H9 (cell line): ENCODE results near the gene PAM. TPM values are rescaled to one million over a fixed set of nuclear protein-coding genes. Genes with fewer than 3 reads are reported as not detected.

Experiments used
- DNase-seq: peaks from one replicate; pipeline ENCODE4 v3.0.0-alpha.2; 2017
- H2AFZ ChIP-seq: one replicate; pipeline ENCODE4 v1.6.1; 2013; ENCODE audit warnings: mild to moderate bottlenecking, low read length, control low read depth, moderate library complexity
- H2AK5ac ChIP-seq: 2 replicates; pipeline ENCODE4 v1.6.1; 2013; ENCODE audit warnings: low read length, control low read depth, mixed read lengths; ENCODE audit not compliant: insufficient read length
- H2BK120ac ChIP-seq: one replicate; pipeline ENCODE4 v1.6.1; 2013; ENCODE audit warnings: low read depth, mild to moderate bottlenecking, low read length, control low read depth, inconsistent platforms; ENCODE audit not compliant: poor library complexity, severe bottlenecking
- H2BK12ac ChIP-seq: 2 replicates; pipeline ENCODE4 v1.6.1; 2013; ENCODE audit warnings: low read length, control low read depth, mixed read lengths, low read depth; ENCODE audit not compliant: insufficient read length
- H2BK15ac ChIP-seq: 2 replicates; pipeline ENCODE4 v1.6.1; 2013; ENCODE audit warnings: low read depth, low read length, control low read depth
- H2BK20ac ChIP-seq: one replicate; pipeline ENCODE4 v1.6.1; 2013; ENCODE audit warnings: low read depth, mild to moderate bottlenecking, low read length, control low read depth, inconsistent platforms; ENCODE audit not compliant: poor library complexity, severe bottlenecking
- H2BK5ac ChIP-seq: 2 replicates; pipeline ENCODE4 v1.6.1; 2013; ENCODE audit warnings: low read length, control low read depth, mixed read lengths; ENCODE audit not compliant: insufficient read length
- H3K14ac ChIP-seq: 2 replicates; pipeline ENCODE4 v1.6.1; 2013; ENCODE audit warnings: low read length, control low read depth; ENCODE audit not compliant: insufficient read depth
- H3K18ac ChIP-seq: 2 replicates; pipeline ENCODE4 v1.6.1; 2013; ENCODE audit warnings: low read depth, mild to moderate bottlenecking, mixed read lengths, low read length, control low read depth; ENCODE audit not compliant: insufficient read length
- H3K23ac ChIP-seq: 2 replicates; pipeline ENCODE4 v1.6.1; 2013; ENCODE audit warnings: low read length, control low read depth, mixed read lengths, low read depth; ENCODE audit not compliant: insufficient read length
- H3K23me2 ChIP-seq: 2 replicates; pipeline ENCODE4 v1.6.1; 2013; ENCODE audit warnings: low read depth, mild to moderate bottlenecking, mixed read lengths, low read length, control low read depth; ENCODE audit not compliant: insufficient read length, poor library complexity, severe bottlenecking
- H3K27ac ChIP-seq: 2 replicates; pipeline ENCODE4 v1.5.1; 2013; ENCODE audit warnings: low read length, control low read depth, mixed read lengths, low read depth; ENCODE audit not compliant: insufficient read length
- H3K27me3 ChIP-seq: 2 replicates; pipeline ENCODE4 v1.6.1; 2013; ENCODE audit warnings: low read length, control low read depth, inconsistent platforms; ENCODE audit not compliant: insufficient read depth
- H3K4ac ChIP-seq: 2 replicates; pipeline ENCODE4 v1.6.1; 2013; ENCODE audit warnings: low read depth, mild to moderate bottlenecking, control low read depth, inconsistent platforms, low read length, moderate library complexity
- H3K4me1 ChIP-seq: 2 replicates; pipeline ENCODE4 v1.6.1; 2013; ENCODE audit warnings: low read length, control low read depth, inconsistent platforms; ENCODE audit not compliant: insufficient read depth
- H3K4me2 ChIP-seq: 2 replicates; pipeline ENCODE4 v1.6.1; 2013; ENCODE audit warnings: low read length, control low read depth, mixed read lengths; ENCODE audit not compliant: insufficient read length, insufficient read depth
- H3K56ac ChIP-seq: 2 replicates; pipeline ENCODE4 v1.6.1; 2013; ENCODE audit warnings: low read depth, mild to moderate bottlenecking, mixed read lengths, low read length, control low read depth; ENCODE audit not compliant: insufficient read length
- H3K79me1 ChIP-seq: 2 replicates; pipeline ENCODE4 v1.6.1; 2013; ENCODE audit warnings: low read depth, mild to moderate bottlenecking, moderate library complexity, low read length, control low read depth, inconsistent platforms; ENCODE audit not compliant: insufficient read depth, poor library complexity, severe bottlenecking
- H3K79me2 ChIP-seq: 2 replicates; pipeline ENCODE4 v1.6.1; 2013; ENCODE audit warnings: low read length, control low read depth, inconsistent platforms; ENCODE audit not compliant: insufficient read depth
- H3K9ac ChIP-seq: 2 replicates; pipeline ENCODE4 v1.6.1; 2013; ENCODE audit warnings: low read length, control low read depth, mixed read lengths; ENCODE audit not compliant: insufficient read length; ENCODE audit errors: extremely low read depth
- H3K9me3 ChIP-seq: one replicate; pipeline ENCODE4 v1.6.1; 2013; ENCODE audit warnings: low read depth, low read length, inconsistent platforms; ENCODE audit not compliant: control insufficient read depth
- H3T11ph ChIP-seq: one replicate; pipeline ENCODE4 v1.6.1; 2013; ENCODE audit warnings: mild to moderate bottlenecking, low read length, control low read depth, inconsistent platforms
- H4K20me1 ChIP-seq: one replicate; pipeline ENCODE4 v1.6.1; 2013; ENCODE audit not compliant: control insufficient read depth, insufficient read length, insufficient read depth
- H4K5ac ChIP-seq: 2 replicates; pipeline ENCODE4 v1.6.1; 2013; ENCODE audit warnings: low read depth, mild to moderate bottlenecking, mixed read lengths, low read length, control low read depth; ENCODE audit not compliant: insufficient read length
- H4K8ac ChIP-seq: replicated peaks from 2 replicates; pipeline ENCODE4 v1.6.1; 2013; ENCODE audit warnings: low read length, control low read depth, mixed read lengths, low read depth; ENCODE audit not compliant: insufficient read length
- H4K91ac ChIP-seq: 2 replicates; pipeline ENCODE4 v1.6.1; 2013; ENCODE audit warnings: low read depth, mild to moderate bottlenecking, moderate library complexity, mixed read lengths, low read length, control low read depth; ENCODE audit not compliant: insufficient read length
- H3K27ac Mint-ChIP-seq, 3 experiments: 2 replicates in 2 of 3; 3 replicates in 1 of 3; pipeline ENCODE4 v1.8.0; 2020 to 2021; ENCODE audit warnings: mixed read lengths in 3 of 3, mild to moderate bottlenecking in 1 of 3, moderate library complexity in 1 of 3
- H3K27me3 Mint-ChIP-seq: 2 replicates; pipeline ENCODE4 v1.8.0; 2021; ENCODE audit warnings: low read depth, mild to moderate bottlenecking, moderate library complexity, mixed read lengths
- H3K36me3 Mint-ChIP-seq, 3 experiments: 2 replicates in 2 of 3; 3 replicates in 1 of 3; pipeline ENCODE4 v1.8.0; 2020 to 2021; ENCODE audit warnings: low read depth in 3 of 3, mixed read lengths in 3 of 3; ENCODE audit not compliant: insufficient read depth in 1 of 3
- H3K4me1 Mint-ChIP-seq, 2 experiments: 2 replicates each; pipeline ENCODE4 v1.8.0; 2020; ENCODE audit warnings: mixed read lengths in 2 of 2
- H3K4me3 Mint-ChIP-seq, 2 experiments: 2 replicates in 1 of 2; 3 replicates in 1 of 2; pipeline ENCODE4 v1.8.0; 2020 to 2021; ENCODE audit warnings: mild to moderate bottlenecking in 2 of 2, mixed read lengths in 2 of 2, moderate library complexity in 1 of 2
- H3K9me3 Mint-ChIP-seq, 2 experiments: 2 replicates in 1 of 2; 3 replicates in 1 of 2; pipeline ENCODE4 v1.8.0; 2020; ENCODE audit warnings: mild to moderate bottlenecking in 2 of 2, mixed read lengths in 2 of 2, moderate library complexity in 1 of 2
- CTCF ChIP-seq: fragments of 200-600 bp; sonication (generic); conservative IDR thresholded peaks from 3 replicates; pipeline ENCODE4 v1.8.0; 2021; ENCODE audit warnings: antibody characterized with exemption, mild to moderate bottlenecking
- WGBS: extraction: QIAGEN DNeasy Blood & Tissue Kit; methylation state at CpG from one replicate; pipeline ENCODE4 v1.1.7; 2013; ENCODE audit warnings: missing lambda C conversion rate, low lambda C conversion rate, mixed read lengths; ENCODE audit not compliant: insufficient read length; ENCODE audit errors: extremely low coverage; 5-methylcytosine and 5-hydroxymethylcytosine counted together
- total RNA-seq: library from RNA; stranded (reverse); gene quantifications from 2 replicates; pipeline ENCODE4 v1.2.1, GENCODE V29; 2021

PAM gene
- total RNA-seq, 1 experiment from 2014 or later: 31.5 TPM

- Mint-ChIP-seq H3K36me3 (no peaks in the 10 kb centered on the region), H3K4me3 (no peak overlapping the region), H3K4me1 (no peaks in the 10 kb centered on the region), H3K27ac (no peak overlapping the region), H3K9me3 (no peaks in the 10 kb centered on the region), H3K27me3 (no peaks in the 10 kb centered on the region)
- no peak overlapping the region for H3K14ac ChIP-seq
- H2AK5ac ChIP-seq: no peak overlapping the region
- no peak overlapping the region for H3K18ac ChIP-seq
- no peak overlapping the region for H2AFZ ChIP-seq
- no peaks in the 10 kb centered on the region for H3K4me1 ChIP-seq
- no peak overlapping the region for H3K4ac ChIP-seq
- no peak overlapping the region for H3T11ph ChIP-seq
- H3K4me2 ChIP-seq: no peak overlapping the region
- no peak overlapping the region for H2BK5ac ChIP-seq
- H3K27me3 ChIP-seq: no peaks in the 10 kb centered on the region
- no peaks in the 10 kb centered on the region for H3K9me3 ChIP-seq
- H3K79me2 ChIP-seq: no peaks in the 10 kb centered on the region
- H3K79me1 ChIP-seq: no peaks in the 10 kb centered on the region
- H4K91ac ChIP-seq: no peak overlapping the region
- H3K23me2 ChIP-seq: no peaks in the 10 kb centered on the region
- no peak for TF ChIP-seq CTCF
- no peak overlapping the region for H2BK15ac ChIP-seq
- H3K9ac ChIP-seq: no peak overlapping the region
- WGBS: no CpG with 5 or more reads among the region's 1 CpG
- H2BK20ac ChIP-seq: no peak overlapping the region
- H4K5ac ChIP-seq: no peak overlapping the region
- H2BK12ac ChIP-seq: no peak overlapping the region
- no peak for DNase-seq
- H4K8ac ChIP-seq: no peak overlapping the region
- no peak overlapping the region for H3K23ac ChIP-seq
- no peak overlapping the region for H2BK120ac ChIP-seq
- H3K27ac ChIP-seq: no peak overlapping the region
- no peaks in the 10 kb centered on the region for H4K20me1 ChIP-seq
- no peak overlapping the region for H3K56ac ChIP-seq
These were observed 264.7 kb downstream of the PAM start for GRCh38 chr5:103019804-103020203.
